Posterior cingulate gyrus (tissue), 11 donors: ENCODE measurements around the gene GYG1.
A peak's percentile ranks its signal among the peaks of the same experiment; 100 is the strongest.
"Not testable (repeated sequence)": the region's sequence is repeated elsewhere in the genome, so short reads cannot be mapped to it uniquely, and the experiment has no call there.

Experiments used
- DNase-seq, 10 donors: peaks; one replicate each; pipeline versions ENCODE4 v3.0.0 to v3.0.0-alpha.2; 2020 to 2021; ENCODE audit warnings: mixed read lengths in 3 of 10
- intact Hi-C: fragments of 100-400 bp; cut with DNase I; formaldehyde crosslinking; loops from one replicate; pipeline ENCODE4 v1.15.1; 2023

GYG1 gene

GRCh38 chr3:148975696-148976095 is 15.6 kb upstream of the GYG1 start:
- intact Hi-C loops: no loop called here
- no peak for DNase-seq

- intact Hi-C loops: no loop called here
- no peak for DNase-seq
Measured at GRCh38 chr3:148981273-148981672, 10.1 kb upstream of the GYG1 start.

GRCh38 chr3:148987551-148987950 is 3.8 kb upstream of the GYG1 start:
- DNase-seq, intact Hi-C loops: not testable (repeated sequence)

GRCh38 chr3:148990236-148990635 is 1.1 kb upstream of the GYG1 start:
- DNase-seq: no peak
- intact Hi-C loops: loop anchor here (5.0 kb wide), 1 partner anchor 97 kb away; the partner anchor contains the start of gene HLTF

GRCh38 chr3:148992027-148992634 is 791 bp downstream of the GYG1 start:
- intact Hi-C loops: loop anchor here (5.0 kb wide), 1 partner anchor 95 kb away; the partner anchor contains the start of gene HLTF
- peak in 8 of 10 donors; percentile 25 to 87 (median 39) for DNase-seq

- DNase-seq: peak in 1 of 10 donors; percentile 67
- intact Hi-C loops: loop anchor here (5.0 kb wide), 1 partner anchor 95 kb away; the partner anchor contains the start of gene HLTF
Measured at GRCh38 chr3:148992635-148993255, 1.4 kb downstream of the GYG1 start.

- DNase-seq: no peak
- intact Hi-C loops: no loop called here
Measured at GRCh38 chr3:148997623-148998022, 6.3 kb downstream of the GYG1 start.

- no peak for DNase-seq
- intact Hi-C loops: no loop called here
Measured at GRCh38 chr3:148998297-148998696, 7.0 kb downstream of the GYG1 start.

GRCh38 chr3:148998715-148999423 is 7.5 kb downstream of the GYG1 start:
- no peak for DNase-seq
- intact Hi-C loops: no loop called here

GRCh38 chr3:148999806-149000205 is 8.5 kb downstream of the GYG1 start:
- intact Hi-C loops: no loop called here
- DNase-seq: no peak

GRCh38 chr3:149000206-149000745 is 8.9 kb downstream of the GYG1 start:
- no peak for DNase-seq
- intact Hi-C loops: no loop called here

- intact Hi-C loops: no loop called here
- DNase-seq: no peak
Measured at GRCh38 chr3:149001727-149002126, 10.4 kb downstream of the GYG1 start.

- intact Hi-C loops: no loop called here
- DNase-seq: no peak
Measured at GRCh38 chr3:149003653-149004305, 12.4 kb downstream of the GYG1 start.

- DNase-seq: peak in 1 of 10 donors; percentile 24
- intact Hi-C loops: no loop called here
Measured at GRCh38 chr3:149004622-149005021, 13.3 kb downstream of the GYG1 start.

GRCh38 chr3:149005416-149005815 is 14.1 kb downstream of the GYG1 start:
- DNase-seq: no peak
- intact Hi-C loops: no loop called here

GRCh38 chr3:149007567-149008257 is 16.4 kb downstream of the GYG1 start:
- intact Hi-C loops: no loop called here
- no peak for DNase-seq

- intact Hi-C loops: no loop called here
- no peak for DNase-seq
Measured at GRCh38 chr3:149009732-149010131, 18.4 kb downstream of the GYG1 start.

- intact Hi-C loops: no loop called here
- no peak for DNase-seq
Measured at GRCh38 chr3:149010504-149010951, 19.2 kb downstream of the GYG1 start.

GRCh38 chr3:149010966-149011365 is 19.6 kb downstream of the GYG1 start:
- DNase-seq: no peak
- intact Hi-C loops: no loop called here

- intact Hi-C loops: no loop called here
- DNase-seq: no peak
Measured at GRCh38 chr3:149011676-149012075, 20.3 kb downstream of the GYG1 start.
